Body of pancreas (tissue), 4 donors: Measurements from ENCODE around the gene ATE1.

ENCODE experiments used
- CTCF ChIP-seq, 7 experiments: fragments of 450-650 bp in 4 of 7; fragments of 200-600 bp in 3 of 7; sonication (generic) in 3 of 7; IDR thresholded peaks; one replicate each; pipeline ENCODE4 v1.5.1; 2016 to 2019; ENCODE audit warnings: antibody characterized with exemption in 7 of 7
- POLR2A ChIP-seq, 3 donors: fragments of 450-650 bp; IDR thresholded peaks; one replicate each; pipeline ENCODE4 v1.6.1; 2016; ENCODE audit warnings: antibody characterized with exemption in 3 of 3, mild to moderate bottlenecking in 2 of 3

- TF ChIP-seq CTCF (IDR thresholded peaks at IDR 0.05) (no peak), POLR2A (IDR thresholded peaks at IDR 0.05) (no peak)
Observed at GRCh38 chr10:121949049-121949448, 21.2 kb upstream of the ATE1 start.
